IMR-90 (cell line): ENCODE measurements around the gene LRP1B. TPM values are rescaled to one million over a fixed set of nuclear protein-coding genes. Genes with fewer than 3 reads are reported as not detected.

Source experiments
- ATAC-seq: fragments of 200-7000 bp; cut with Tn5 transposase; 2 replicates; pipeline ENCODE4 v1.9.1; 2020; ENCODE audit warnings: low read depth, mild to moderate bottlenecking, moderate library complexity
- BruUV-seq: library from RNA; stranded (reverse); fragments of 400-500 nt; replicated peaks from 2 replicates; lab custom pipeline; 2021; lab: Mats Ljungman, UMichigan
- CTCF ChIA-PET: fragments of 300-600 bp; formaldehyde crosslinking; extraction: SDS; loops from one replicate; lab custom pipeline; 2021; ENCODE audit warnings: antibody characterized with exemption; lab: Yijun Ruan, JAX
- POLR2A ChIA-PET: fragments of 300-600 bp; sonication (Branson Sonifier 250); formaldehyde crosslinking; loops from one replicate; lab custom pipeline; 2022; ENCODE audit warnings: antibody characterized with exemption; ENCODE audit not compliant: unreplicated experiment; lab: Charles Lee
- DNase-seq: peaks from one replicate; pipeline ENCODE4 v3.0.0; 2013
- H2AFZ ChIP-seq: replicated peaks from 2 replicates; pipeline ENCODE3; 2013; ENCODE audit warnings: low read length, mild to moderate bottlenecking; ENCODE audit not compliant: poor library complexity
- H2AK5ac ChIP-seq: 2 replicates; pipeline ENCODE4 v1.6.1; 2013; ENCODE audit warnings: low read depth, low read length, inconsistent platforms
- H2AK9ac ChIP-seq: replicated peaks from 2 replicates; pipeline ENCODE3; 2013; ENCODE audit warnings: mild to moderate bottlenecking, low read depth, low read length, moderate library complexity; ENCODE audit not compliant: poor library complexity
- H2BK120ac ChIP-seq: 2 replicates; pipeline ENCODE4 v1.6.1; 2013; ENCODE audit warnings: low read depth, low read length, inconsistent platforms
- H2BK15ac ChIP-seq: 3 replicates; pipeline ENCODE4 v1.6.1; 2013; ENCODE audit warnings: low read depth, low read length, inconsistent platforms
- H2BK20ac ChIP-seq: 2 replicates; pipeline ENCODE4 v1.6.1; 2013; ENCODE audit warnings: low read depth, mild to moderate bottlenecking, inconsistent platforms, low read length, moderate library complexity
- H2BK5ac ChIP-seq: 2 replicates; pipeline ENCODE4 v1.6.1; 2013; ENCODE audit warnings: mild to moderate bottlenecking, low read depth, low read length, inconsistent platforms; ENCODE audit not compliant: poor library complexity, severe bottlenecking
- H3K14ac ChIP-seq: replicated peaks from 2 replicates; pipeline ENCODE4 v1.6.1; 2013; ENCODE audit warnings: low read depth, low read length, inconsistent platforms
- H3K18ac ChIP-seq: 2 replicates; pipeline ENCODE4 v1.6.1; 2013; ENCODE audit warnings: low read depth, low read length, control low read depth
- H3K23ac ChIP-seq: 2 replicates; pipeline ENCODE4 v1.6.1; 2013; ENCODE audit warnings: low read depth, low read length, inconsistent platforms
- H3K27ac ChIP-seq: 2 replicates; pipeline ENCODE4 v1.5.1; 2013; ENCODE audit warnings: mild to moderate bottlenecking, control low read depth, low read length; ENCODE audit not compliant: insufficient read depth
- H3K27me3 ChIP-seq: 2 replicates; pipeline ENCODE4 v1.6.1; 2013; ENCODE audit warnings: low read length; ENCODE audit not compliant: control insufficient read depth, insufficient read depth
- H3K36me3 ChIP-seq: 2 replicates; pipeline ENCODE4 v1.6.1; 2013; ENCODE audit warnings: low read length, mixed read lengths; ENCODE audit not compliant: control insufficient read depth, insufficient read depth
- H3K4ac ChIP-seq: 2 replicates; pipeline ENCODE4 v1.6.1; 2013; ENCODE audit warnings: low read depth, low read length, inconsistent platforms
- H3K4me1 ChIP-seq: 2 replicates; pipeline ENCODE4 v1.6.1; 2013; ENCODE audit warnings: low read length, mixed read lengths; ENCODE audit not compliant: control insufficient read depth, insufficient read depth
- H3K4me2 ChIP-seq: 2 replicates; pipeline ENCODE4 v1.6.1; 2013; ENCODE audit warnings: low read depth, mild to moderate bottlenecking, control low read depth, low read length, moderate library complexity
- H3K4me3 ChIP-seq: 2 replicates; pipeline ENCODE4 v1.5.1; 2013; ENCODE audit warnings: low read depth, mild to moderate bottlenecking, control low read depth, low read length, moderate library complexity; ENCODE audit not compliant: insufficient read depth
- H3K56ac ChIP-seq: 2 replicates; pipeline ENCODE4 v1.6.1; 2013; ENCODE audit warnings: low read length, inconsistent platforms; ENCODE audit not compliant: insufficient read depth; ENCODE audit errors: extremely low read depth
- H3K79me1 ChIP-seq, 2 experiments: 2 replicates each; pipeline ENCODE4 v1.6.1; 2013; ENCODE audit warnings: low read length in 2 of 2, inconsistent platforms in 1 of 2, low read depth in 1 of 2
- H3K9ac ChIP-seq: 2 replicates; pipeline ENCODE4 v1.6.1; 2013; ENCODE audit warnings: low read depth, low read length, control low read depth
- H3K9me1 ChIP-seq: 2 replicates; pipeline ENCODE4 v1.6.1; 2013; ENCODE audit warnings: low read length, inconsistent platforms; ENCODE audit not compliant: insufficient read depth
- H3K9me3 ChIP-seq: 2 replicates; pipeline ENCODE4 v1.6.1; 2013; ENCODE audit warnings: low read length; ENCODE audit not compliant: control insufficient read depth, insufficient read depth
- H4K20me1 ChIP-seq: 2 replicates; pipeline ENCODE4 v1.6.1; 2013; ENCODE audit warnings: low read length, inconsistent platforms; ENCODE audit not compliant: insufficient read depth
- H4K5ac ChIP-seq: 2 replicates; pipeline ENCODE4 v1.6.1; 2013; ENCODE audit warnings: mild to moderate bottlenecking, low read depth, low read length, control low read depth
- H4K8ac ChIP-seq, 2 experiments: 2 replicates each; pipeline ENCODE4 v1.6.1; 2013; ENCODE audit warnings: low read depth in 2 of 2, low read length in 2 of 2, control low read depth in 1 of 2, inconsistent platforms in 1 of 2
- H4K91ac ChIP-seq: 2 replicates; pipeline ENCODE4 v1.6.1; 2013; ENCODE audit warnings: low read depth, low read length, inconsistent platforms; ENCODE audit not compliant: insufficient read depth
- CTCF ChIP-seq: conservative IDR thresholded peaks from 2 replicates; pipeline ENCODE4 v1.5.1; 2012; ENCODE audit warnings: mild to moderate bottlenecking, low read depth, low read length, improper control_type of control experiment
- MAFK ChIP-seq: IDR thresholded peaks from 2 replicates; pipeline ENCODE4 v1.6.1; 2012; ENCODE audit warnings: low read depth, low read length, improper control_type of control experiment
- WGBS, 2 experiments: methylation state at CpG; one replicate each; pipeline versions ENCODE4 v1.1.5 to v1.1.7; 2013; ENCODE audit warnings: missing lambda C conversion rate in 2 of 2; ENCODE audit not compliant: insufficient read length in 1 of 2; ENCODE audit errors: extremely low coverage in 2 of 2; 5-methylcytosine and 5-hydroxymethylcytosine counted together
- dilution Hi-C: fragments of 300-500 bp; cut with HindIII; formaldehyde crosslinking; loops from one replicate; pipeline ENCODE4 v1.14.3; 2018; ENCODE audit warnings: low sequenced_read_pairs; ENCODE audit not compliant: unreplicated experiment
- in situ Hi-C: fragments of 300-500 bp; cut with MboI; formaldehyde crosslinking; loops from 3 replicates; pipeline ENCODE4 v1.14.3; 2019; ENCODE audit warnings: low sequenced_read_pairs, inconsistent platforms, mixed read lengths
- intact Hi-C: fragments of 100-400 bp; cut with micrococcal nuclease; formaldehyde crosslinking; loops from 2 replicates; pipeline ENCODE4 v1.10.0; 2022
- polyA plus RNA-seq, 3 experiments: library from polyadenylated mRNA; depleted of rRNA; stranded (reverse); fragments of >200 nt; gene quantifications; 2 replicates each; pipeline ENCODE4 v1.2.3, GENCODE V29; 2012; ENCODE audit warnings: low replicate concordance in 1 of 3
- total RNA-seq: library from RNA; depleted of rRNA; stranded (reverse); fragments of >200 nt; gene quantifications from 2 replicates; pipeline ENCODE4 v1.2.3, GENCODE V29; 2012

LRP1B gene
- total and polyA plus RNA-seq, 2 of the 4 experiments (the other 2 are of a cell fraction): under 0.01 to 0.02 TPM

GRCh38 chr2:141639809-141640208 lies 491.0 kb downstream of the LRP1B start:
- Histone ChIP-seq H2BK5ac (no peak overlapping the region), H3K56ac (no peak overlapping the region), H3K79me1 (no peaks in the 10 kb centered on the region), H3K4me1 (no peaks in the 10 kb centered on the region), H4K5ac (no peak overlapping the region), H4K8ac (no peak overlapping the region), H3K4ac (no peak overlapping the region), H3K14ac (no peak overlapping the region), H3K23ac (no peak overlapping the region), H4K91ac (no peak overlapping the region), H3K9ac (no peak overlapping the region), H3K27me3 (no peaks in the 10 kb centered on the region), H2AK5ac (no peak overlapping the region), H2BK15ac (no peak overlapping the region), H3K9me3 (no peaks in the 10 kb centered on the region), H2BK120ac (no peak overlapping the region), H2AFZ (no peak overlapping the region), H2AK9ac (no peak overlapping the region), H3K4me3 (no peak overlapping the region), H3K4me2 (no peak overlapping the region), H3K18ac (no peak overlapping the region), H3K27ac (no peak overlapping the region), H3K9me1 (no peaks in the 10 kb centered on the region), H3K36me3 (no peaks in the 10 kb centered on the region), H2BK20ac (no peak overlapping the region), H4K20me1 (no peaks in the 10 kb centered on the region)
- dilution Hi-C loops (no loop called here), intact Hi-C loops (no loop called here), in situ Hi-C loops (no loop called here)
- WGBS, 2 experiments: no CpG with 5 or more reads among the region's 3 CpGs
- CTCF ChIA-PET: no interaction called here
- DNase-seq (no peak), ATAC-seq (no peak)
- BruUV-seq: no TSS peak
- TF ChIP-seq CTCF (no peak), MAFK (peak; percentile 67)
- POLR2A ChIA-PET: no interaction called here
